Esophagus squamous epithelium (tissue), 4 donors: Measurements from ENCODE around the gene CNTNAP3B.
"Not testable (repeated sequence)": the region's sequence is repeated elsewhere in the genome, so short reads cannot be mapped to it uniquely, and the experiment has no call there.

ENCODE experiments used
- POLR2A ChIP-seq, 4 donors: fragments of 450-650 bp; IDR thresholded peaks; one replicate each; pipeline ENCODE4 v1.6.1; 2017; ENCODE audit warnings: antibody characterized with exemption in 4 of 4, mild to moderate bottlenecking in 4 of 4, moderate library complexity in 3 of 4
- TF ChIP-seq, protein P1 (sequence below), 6 experiments: fragments of 450-650 bp in 4 of 6; fragments of 200-600 bp in 2 of 6; sonication (generic) in 2 of 6; IDR thresholded peaks; one replicate each; pipeline ENCODE4 v1.5.1; 2016 to 2019; ENCODE audit warnings: antibody characterized with exemption in 6 of 6, mild to moderate bottlenecking in 4 of 6, moderate library complexity in 4 of 6

DNA sequence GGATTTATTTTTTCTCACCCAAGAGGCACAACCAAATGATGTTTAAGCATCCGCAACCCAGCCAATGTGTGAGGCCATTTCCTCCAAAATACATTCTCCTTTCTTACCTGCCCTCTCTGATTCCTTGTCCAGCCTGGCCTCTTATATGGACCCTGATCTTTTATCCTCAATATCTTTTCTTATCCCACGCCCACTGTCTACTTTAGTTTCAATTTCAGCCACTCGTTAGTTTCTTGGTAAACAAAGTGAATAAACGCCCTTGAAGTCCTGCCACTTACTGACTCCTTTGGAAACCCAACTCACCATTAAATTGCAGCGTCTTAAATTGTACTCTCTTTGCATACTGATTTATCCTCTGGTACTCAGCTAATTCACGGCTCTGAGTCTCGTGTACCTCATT, 281.4 kb downstream of the CNTNAP3B start:
- not testable (repeated sequence) for TF ChIP-seq POLR2A (IDR thresholded peaks at IDR 0.05)
- TF ChIP-seq, protein P1, sequence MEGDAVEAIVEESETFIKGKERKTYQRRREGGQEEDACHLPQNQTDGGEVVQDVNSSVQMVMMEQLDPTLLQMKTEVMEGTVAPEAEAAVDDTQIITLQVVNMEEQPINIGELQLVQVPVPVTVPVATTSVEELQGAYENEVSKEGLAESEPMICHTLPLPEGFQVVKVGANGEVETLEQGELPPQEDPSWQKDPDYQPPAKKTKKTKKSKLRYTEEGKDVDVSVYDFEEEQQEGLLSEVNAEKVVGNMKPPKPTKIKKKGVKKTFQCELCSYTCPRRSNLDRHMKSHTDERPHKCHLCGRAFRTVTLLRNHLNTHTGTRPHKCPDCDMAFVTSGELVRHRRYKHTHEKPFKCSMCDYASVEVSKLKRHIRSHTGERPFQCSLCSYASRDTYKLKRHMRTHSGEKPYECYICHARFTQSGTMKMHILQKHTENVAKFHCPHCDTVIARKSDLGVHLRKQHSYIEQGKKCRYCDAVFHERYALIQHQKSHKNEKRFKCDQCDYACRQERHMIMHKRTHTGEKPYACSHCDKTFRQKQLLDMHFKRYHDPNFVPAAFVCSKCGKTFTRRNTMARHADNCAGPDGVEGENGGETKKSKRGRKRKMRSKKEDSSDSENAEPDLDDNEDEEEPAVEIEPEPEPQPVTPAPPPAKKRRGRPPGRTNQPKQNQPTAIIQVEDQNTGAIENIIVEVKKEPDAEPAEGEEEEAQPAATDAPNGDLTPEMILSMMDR (IDR thresholded peaks at IDR 0.05), result not testable (repeated sequence)
